ENCODE results near the gene PPP2R1B. TPM values are rescaled to one million over a fixed set of nuclear protein-coding genes. Genes with fewer than 3 reads are reported as not detected.

PPP2R1B gene
- 14.9 TPM for polyA plus RNA-seq (2013, experiment 1 of 2)
- polyA plus RNA-seq (2013, experiment 2 of 2), result 14.7 TPM

DNA sequence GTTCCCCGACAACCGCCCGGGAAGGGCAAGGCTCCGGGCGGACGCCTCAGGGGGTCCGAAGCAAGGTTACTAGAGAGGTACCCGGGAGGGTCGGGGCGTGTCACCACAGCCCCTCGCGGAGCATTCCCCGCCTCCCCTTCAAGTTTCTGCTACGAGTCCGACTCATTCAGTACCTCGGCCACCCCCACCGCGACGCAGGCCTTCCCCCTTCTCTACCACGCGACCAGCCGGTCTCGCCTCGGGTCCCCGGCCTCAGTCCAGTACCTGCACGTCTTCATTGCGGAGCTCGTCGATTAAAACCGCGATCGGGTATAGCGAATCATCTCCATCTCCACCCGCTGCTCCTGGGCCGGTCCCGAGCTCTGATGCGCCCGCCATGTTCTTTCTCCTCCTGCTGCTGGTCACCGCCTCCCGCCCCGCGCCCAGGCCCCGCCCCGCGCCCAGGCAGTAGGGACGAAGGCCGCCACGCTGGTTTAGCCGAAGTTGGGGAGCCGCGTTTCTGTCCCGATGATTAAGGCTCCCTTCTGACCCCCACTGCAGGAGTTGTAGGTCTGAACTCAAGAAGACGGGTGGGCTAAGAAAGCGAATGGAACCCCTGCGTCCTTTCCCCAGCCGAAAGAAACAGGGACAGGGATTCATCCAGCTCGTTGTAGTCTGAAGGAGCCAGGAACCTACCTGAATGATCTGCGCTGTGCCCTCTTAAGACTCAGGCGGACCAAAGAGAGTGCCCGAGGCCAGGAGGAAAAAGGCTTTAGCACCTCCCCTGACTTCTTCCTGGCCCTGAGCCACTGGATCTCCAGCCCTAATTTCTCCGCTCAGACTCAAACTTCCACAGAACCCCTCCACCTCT, at the start of gene PPP2R1B:
PPP2R1B (minus strand) TSS at position 406 of the 850 bp plus-strand sequence; CDS start at position 378, 28 bp downstream.
- H2AK5ac ChIP-seq (ENCODE audit: low read length, severe bottlenecking), result no peak within 1 kb of the TSS
- peak within 1 kb of the TSS; percentile 85 for H4K8ac ChIP-seq (ENCODE audit: low read length)
- peak within 1 kb of the TSS; percentile 79 to 92 for H3K18ac ChIP-seq (ENCODE audit: low read depth in 1 of 2, low read length in 2 of 2)
- peaks cover 12 to 33% of the 10 kb centered on the region in 2 experiments for H3K36me3 ChIP-seq (ENCODE audit: control insufficient read depth in 1 of 2, insufficient read depth in 2 of 2, low read depth in 1 of 2, low read length in 2 of 2)
- no peaks in the 10 kb centered on the region for H3K27me3 ChIP-seq (ENCODE audit: control insufficient read depth in 1 of 2, insufficient read depth in 1 of 2, low read length in 2 of 2)
- H2AFZ ChIP-seq (ENCODE audit: low read depth, low read length), result peak within 1 kb of the TSS; percentile 72
- H3K9ac ChIP-seq (ENCODE audit: low read length), result peak within 1 kb of the TSS; percentile 92
- peak within 1 kb of the TSS; percentile 74 to 95 for H3K4me3 ChIP-seq (ENCODE audit: insufficient read depth in 1 of 2, low read depth in 1 of 2, low read length in 2 of 2)
- peak within 1 kb of the TSS; percentile 75 for H4K91ac ChIP-seq (ENCODE audit: low read length)
- H3K4me1 ChIP-seq (ENCODE audit: control insufficient read depth, insufficient read depth, low read depth, low read length), result no peaks in the 10 kb centered on the region
- peak within 1 kb of the TSS in 1 of 2 experiments; percentile 68 for H3K23ac ChIP-seq (ENCODE audit: low read length in 2 of 2)
- peaks cover 13% of the 10 kb centered on the region for H3K79me1 ChIP-seq (replicated peaks; ENCODE audit: low read length, poor library complexity, severe bottlenecking)
- peak within 1 kb of the TSS; percentile 5 to 80 for H3K4ac ChIP-seq (ENCODE audit: low read depth in 1 of 2, low read length in 2 of 2)
- peak; percentile 77 for DNase-seq
- H2BK12ac ChIP-seq (ENCODE audit: low read length in 2 of 2), result no peak within 1 kb of the TSS
- H3K14ac ChIP-seq (ENCODE audit: low read length in 2 of 2), result peak within 1 kb of the TSS; percentile 36 to 76
- H3K9me3 ChIP-seq (ENCODE audit: control insufficient read depth, low read length), result no peaks in the 10 kb centered on the region
- WGBS, result under 1% methylated on average over 61 of the region's 61 CpGs
- peak within 1 kb of the TSS; percentile 99 for H2BK15ac ChIP-seq (ENCODE audit: low read depth, poor library complexity, severe bottlenecking)
- peak within 1 kb of the TSS; percentile 27 for H2BK120ac ChIP-seq (ENCODE audit: low read depth, low read length)
- peak within 1 kb of the TSS; percentile 22 for H2BK5ac ChIP-seq (ENCODE audit: low read depth, low read length, poor library complexity, severe bottlenecking)
- H3K27ac ChIP-seq (ENCODE audit: low read length, poor library complexity, severe bottlenecking), result peak within 1 kb of the TSS; percentile 79
- H3K4me2 ChIP-seq (ENCODE audit: low read length, poor library complexity, severe bottlenecking), result peak within 1 kb of the TSS; percentile 84

DNA sequence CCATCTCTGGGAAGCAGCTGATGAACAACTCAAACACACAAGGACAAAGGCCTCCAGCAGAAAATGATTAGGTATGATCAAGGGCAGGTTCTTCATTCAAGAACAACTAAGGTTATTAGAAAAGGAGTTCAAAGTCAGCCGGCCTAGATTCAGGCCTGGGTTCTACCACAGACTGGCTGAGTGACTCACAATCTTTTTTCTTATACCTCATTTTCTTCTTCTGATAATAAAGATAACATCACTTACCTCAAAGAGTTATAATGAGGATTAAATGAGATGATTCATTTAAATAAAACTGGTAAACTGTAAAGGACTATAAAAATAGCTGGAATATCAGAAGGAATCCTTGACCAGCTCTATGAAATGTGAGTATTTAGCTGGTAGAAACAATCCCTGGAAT, 49.3 kb upstream of the PPP2R1B start:
- H3K4ac ChIP-seq (ENCODE audit: low read depth in 1 of 2, low read length in 2 of 2), result no peak overlapping the region
- H2BK12ac ChIP-seq (ENCODE audit: low read length in 2 of 2), result no peak overlapping the region
- no peak overlapping the region for H2BK15ac ChIP-seq (ENCODE audit: low read depth, poor library complexity, severe bottlenecking)
- H3K9ac ChIP-seq (ENCODE audit: low read length), result no peak overlapping the region
- WGBS, result 100% methylated on average over 1 of the region's 1 CpG
- H4K91ac ChIP-seq (ENCODE audit: low read length), result no peak overlapping the region
- no peak overlapping the region for H2AK5ac ChIP-seq (ENCODE audit: low read length, severe bottlenecking)
- no peaks in the 10 kb centered on the region for H3K4me1 ChIP-seq (ENCODE audit: control insufficient read depth, insufficient read depth, low read depth, low read length)
- H3K27me3 ChIP-seq (ENCODE audit: control insufficient read depth in 1 of 2, insufficient read depth in 1 of 2, low read length in 2 of 2), result no peaks in the 10 kb centered on the region
- H3K9me3 ChIP-seq (ENCODE audit: control insufficient read depth, low read length), result no peaks in the 10 kb centered on the region
- no peak overlapping the region for H2AFZ ChIP-seq (ENCODE audit: low read depth, low read length)
- DNase-seq, result no peak
- H3K4me3 ChIP-seq (ENCODE audit: insufficient read depth in 1 of 2, low read depth in 1 of 2, low read length in 2 of 2), result no peak overlapping the region
- no peak overlapping the region for H3K14ac ChIP-seq (ENCODE audit: low read length in 2 of 2)
- no peak overlapping the region for H2BK120ac ChIP-seq (ENCODE audit: low read depth, low read length)
- H2BK5ac ChIP-seq (ENCODE audit: low read depth, low read length, poor library complexity, severe bottlenecking), result no peak overlapping the region
- no peak overlapping the region for H3K23ac ChIP-seq (ENCODE audit: low read length in 2 of 2)
- no peak overlapping the region for H3K4me2 ChIP-seq (ENCODE audit: low read length, poor library complexity, severe bottlenecking)
- H3K27ac ChIP-seq (ENCODE audit: low read length, poor library complexity, severe bottlenecking), result no peak overlapping the region
- H4K8ac ChIP-seq (ENCODE audit: low read length), result no peak overlapping the region
- H3K18ac ChIP-seq (ENCODE audit: low read depth in 1 of 2, low read length in 2 of 2), result no peak overlapping the region
- H3K79me1 ChIP-seq (replicated peaks; ENCODE audit: low read length, poor library complexity, severe bottlenecking), result peaks cover 8% of the 10 kb centered on the region
- peaks cover 0 to 2% of the 10 kb centered on the region in 2 experiments for H3K36me3 ChIP-seq (ENCODE audit: control insufficient read depth in 1 of 2, insufficient read depth in 2 of 2, low read depth in 1 of 2, low read length in 2 of 2)

DNA sequence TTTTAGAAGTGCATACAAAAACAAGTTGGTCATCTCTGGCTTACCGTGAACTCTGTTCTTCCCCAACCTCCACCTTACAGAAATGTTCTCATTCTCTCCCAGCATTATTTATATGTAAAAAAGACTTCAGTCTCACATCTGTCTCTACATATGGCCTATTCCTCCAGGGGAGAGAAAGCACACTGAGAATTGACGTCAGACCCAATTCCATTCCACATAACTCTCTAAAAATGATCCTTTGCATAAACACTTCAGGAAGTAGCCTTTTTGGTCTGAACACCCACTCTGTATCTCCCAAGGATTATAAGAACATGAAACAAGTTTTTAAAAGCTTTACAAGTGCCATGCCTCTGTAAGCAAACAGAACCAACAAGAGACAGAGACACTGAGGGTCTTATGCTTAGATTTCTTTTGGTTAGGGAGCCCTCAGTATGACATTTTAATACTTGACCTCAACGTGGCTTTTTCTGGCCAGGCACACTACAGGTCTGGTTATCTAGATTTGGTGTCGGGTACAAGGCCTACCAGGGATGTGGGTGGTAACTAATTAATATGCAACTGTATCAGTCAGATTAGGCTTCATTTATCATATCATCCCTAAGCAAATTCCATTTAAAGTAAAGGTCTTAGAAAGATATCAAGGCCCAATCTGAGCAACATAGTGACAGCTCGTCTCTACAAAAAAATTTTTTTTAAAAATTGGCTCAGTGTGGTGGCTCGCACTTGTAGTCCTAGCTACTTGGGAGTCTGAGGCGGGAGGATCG, 48.5 kb upstream of the PPP2R1B start:
- H2BK5ac ChIP-seq (ENCODE audit: low read depth, low read length, poor library complexity, severe bottlenecking), result no peak overlapping the region
- no peak overlapping the region for H4K8ac ChIP-seq (ENCODE audit: low read length)
- peaks cover under 1 to 2% of the 10 kb centered on the region in 2 experiments for H3K36me3 ChIP-seq (ENCODE audit: control insufficient read depth in 1 of 2, insufficient read depth in 2 of 2, low read depth in 1 of 2, low read length in 2 of 2)
- no peak overlapping the region for H3K23ac ChIP-seq (ENCODE audit: low read length in 2 of 2)
- no peak overlapping the region for H2AFZ ChIP-seq (ENCODE audit: low read depth, low read length)
- no peak overlapping the region for H4K91ac ChIP-seq (ENCODE audit: low read length)
- no peak overlapping the region for H2BK12ac ChIP-seq (ENCODE audit: low read length in 2 of 2)
- peak; percentile 52 for DNase-seq
- 88% methylated on average over 7 of the region's 8 CpGs for WGBS
- no peak overlapping the region for H2AK5ac ChIP-seq (ENCODE audit: low read length, severe bottlenecking)
- H2BK15ac ChIP-seq (ENCODE audit: low read depth, poor library complexity, severe bottlenecking), result no peak overlapping the region
- no peaks in the 10 kb centered on the region for H3K4me1 ChIP-seq (ENCODE audit: control insufficient read depth, insufficient read depth, low read depth, low read length)
- H3K27me3 ChIP-seq (ENCODE audit: control insufficient read depth in 1 of 2, insufficient read depth in 1 of 2, low read length in 2 of 2), result no peaks in the 10 kb centered on the region
- no peak overlapping the region for H3K27ac ChIP-seq (ENCODE audit: low read length, poor library complexity, severe bottlenecking)
- no peak overlapping the region for H3K4me2 ChIP-seq (ENCODE audit: low read length, poor library complexity, severe bottlenecking)
- no peak overlapping the region for H2BK120ac ChIP-seq (ENCODE audit: low read depth, low read length)
- H3K9ac ChIP-seq (ENCODE audit: low read length), result no peak overlapping the region
- H3K4me3 ChIP-seq (ENCODE audit: insufficient read depth in 1 of 2, low read depth in 1 of 2, low read length in 2 of 2), result no peak overlapping the region
- H3K18ac ChIP-seq (ENCODE audit: low read depth in 1 of 2, low read length in 2 of 2), result no peak overlapping the region
- peaks cover 9% of the 10 kb centered on the region for H3K79me1 ChIP-seq (replicated peaks; ENCODE audit: low read length, poor library complexity, severe bottlenecking)
- no peaks in the 10 kb centered on the region for H3K9me3 ChIP-seq (ENCODE audit: control insufficient read depth, low read length)
- H3K14ac ChIP-seq (ENCODE audit: low read length in 2 of 2), result no peak overlapping the region
- H3K4ac ChIP-seq (ENCODE audit: low read depth in 1 of 2, low read length in 2 of 2), result no peak overlapping the region

DNA sequence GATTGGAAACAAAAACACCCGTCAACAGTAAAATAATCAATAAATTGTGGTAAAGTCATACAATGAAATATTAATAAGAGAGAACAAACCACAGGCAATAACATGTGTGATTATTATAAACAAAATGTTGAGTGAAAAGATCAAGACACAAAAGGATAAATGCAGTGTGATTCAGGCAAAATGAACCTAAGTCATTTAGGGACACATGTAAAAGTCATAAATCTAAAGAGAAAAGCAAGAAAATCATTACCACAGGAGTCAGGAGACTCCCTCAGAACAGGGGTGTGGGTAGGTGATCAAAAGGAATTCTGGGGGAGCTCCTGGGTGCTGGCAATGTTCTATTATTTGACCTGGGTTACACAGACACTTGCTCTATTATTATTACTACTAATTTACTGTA, 47.9 kb upstream of the PPP2R1B start:
- Histone ChIP-seq H3K4me2 (ENCODE audit: low read length, poor library complexity, severe bottlenecking) (no peak overlapping the region), H4K8ac (ENCODE audit: low read length) (no peak overlapping the region), H3K9me3 (ENCODE audit: control insufficient read depth, low read length) (no peaks in the 10 kb centered on the region), H3K4me3 (ENCODE audit: insufficient read depth in 1 of 2, low read depth in 1 of 2, low read length in 2 of 2) (no peak overlapping the region), H3K79me1 (replicated peaks; ENCODE audit: low read length, poor library complexity, severe bottlenecking) (peaks cover 9% of the 10 kb centered on the region), H3K4me1 (ENCODE audit: control insufficient read depth, insufficient read depth, low read depth, low read length) (no peaks in the 10 kb centered on the region), H3K36me3 (ENCODE audit: control insufficient read depth in 1 of 2, insufficient read depth in 2 of 2, low read depth in 1 of 2, low read length in 2 of 2) (peaks cover 2 to 6% of the 10 kb centered on the region in 2 experiments), H2AK5ac (ENCODE audit: low read length, severe bottlenecking) (no peak overlapping the region), H2BK15ac (ENCODE audit: low read depth, poor library complexity, severe bottlenecking) (no peak overlapping the region), H3K18ac (ENCODE audit: low read depth in 1 of 2, low read length in 2 of 2) (no peak overlapping the region), H2AFZ (ENCODE audit: low read depth, low read length) (no peak overlapping the region), H3K27me3 (ENCODE audit: control insufficient read depth in 1 of 2, insufficient read depth in 1 of 2, low read length in 2 of 2) (no peaks in the 10 kb centered on the region), H3K27ac (ENCODE audit: low read length, poor library complexity, severe bottlenecking) (no peak overlapping the region), H3K4ac (ENCODE audit: low read depth in 1 of 2, low read length in 2 of 2) (no peak overlapping the region), H2BK12ac (ENCODE audit: low read length in 2 of 2) (no peak overlapping the region), H2BK5ac (ENCODE audit: low read depth, low read length, poor library complexity, severe bottlenecking) (no peak overlapping the region), H2BK120ac (ENCODE audit: low read depth, low read length) (no peak overlapping the region), H4K91ac (ENCODE audit: low read length) (no peak overlapping the region), H3K23ac (ENCODE audit: low read length in 2 of 2) (no peak overlapping the region), H3K14ac (ENCODE audit: low read length in 2 of 2) (no peak overlapping the region), H3K9ac (ENCODE audit: low read length) (no peak overlapping the region)
- no CpG with 5 or more reads among the region's 1 CpG for WGBS
- no peak for DNase-seq

All from mesenchymal stem cell (in vitro differentiated cells and primary cell).